ENCODE measurements around the gene CLIC1.

- TF ChIP-seq RAD21 (IDR thresholded peaks at IDR 0.05; ENCODE audit: low read depth) (no peak), MAX (IDR thresholded peaks at IDR 0.05) (no peak), FOXM1 (IDR thresholded peaks at IDR 0.05; ENCODE audit: borderline replicate concordance, low read depth) (no peak), REST (IDR thresholded peaks at IDR 0.05; ENCODE audit: low read depth) (no peak), TCF12 (IDR thresholded peaks at IDR 0.05; ENCODE audit: low read depth) (no peak), EGR1 (IDR thresholded peaks at IDR 0.05) (no peak), TEAD4 (IDR thresholded peaks at IDR 0.05) (no peak), CEBPB (IDR thresholded peaks at IDR 0.05) (no peak), EP300 (IDR thresholded peaks at IDR 0.05; ENCODE audit: borderline replicate concordance) (no peak), NFIC (IDR thresholded peaks at IDR 0.05) (no peak), TAF1 (IDR thresholded peaks at IDR 0.05; ENCODE audit: low read depth) (no peak), CREB1 (IDR thresholded peaks at IDR 0.05; ENCODE audit: low read depth) (no peak), YY1 (IDR thresholded peaks at IDR 0.05; ENCODE audit: low read depth) (no peak), USF1 (IDR thresholded peaks at IDR 0.05) (no peak)
Observed at GRCh38 chr6:31781244-31782125, 45.2 kb upstream of the CLIC1 start.
